ENCODE results near the gene SPINK2. TPM values are rescaled to one million over a fixed set of nuclear protein-coding genes. Genes with fewer than 3 reads are reported as not detected.

The SPINK2 gene
- total RNA-seq, 2 donors from 2014 or later = not detected

DNA sequence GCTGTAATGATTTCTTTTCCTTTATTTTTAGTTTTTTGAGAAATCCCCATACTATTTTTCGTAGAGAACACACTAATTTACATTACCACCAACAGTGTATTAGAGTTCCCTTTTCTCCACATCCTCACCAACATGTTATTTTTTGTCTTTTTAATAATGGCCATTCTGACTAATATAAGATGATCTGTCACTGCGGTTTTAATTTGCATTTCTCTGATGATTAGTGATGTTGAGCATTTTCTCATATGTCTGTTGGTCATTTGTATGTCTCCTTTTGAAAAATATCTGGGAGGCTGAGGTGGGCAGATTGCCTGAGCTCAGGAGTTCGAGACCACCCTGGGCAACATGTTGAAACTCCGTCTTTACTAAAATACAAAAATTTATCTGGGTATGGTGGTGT lies 30.2 kb downstream of the SPINK2 start:
- no peaks in the 10 kb centered on the region for H3K27me3 ChIP-seq
- intact Hi-C loops (cut with DNase I) = no loop called here
- ATAC-seq (no peak), DNase-seq (no peak)
- H3K4me1 ChIP-seq = no peaks in the 10 kb centered on the region
- WGBS, 2 donors = 56 to 79% methylated on average over 4 of the region's 4 CpGs
- H3K4me3 ChIP-seq = no peak overlapping the region
- TF ChIP-seq POLR2A (IDR thresholded peaks at IDR 0.05) = no peak
- TF ChIP-seq, protein P1, sequence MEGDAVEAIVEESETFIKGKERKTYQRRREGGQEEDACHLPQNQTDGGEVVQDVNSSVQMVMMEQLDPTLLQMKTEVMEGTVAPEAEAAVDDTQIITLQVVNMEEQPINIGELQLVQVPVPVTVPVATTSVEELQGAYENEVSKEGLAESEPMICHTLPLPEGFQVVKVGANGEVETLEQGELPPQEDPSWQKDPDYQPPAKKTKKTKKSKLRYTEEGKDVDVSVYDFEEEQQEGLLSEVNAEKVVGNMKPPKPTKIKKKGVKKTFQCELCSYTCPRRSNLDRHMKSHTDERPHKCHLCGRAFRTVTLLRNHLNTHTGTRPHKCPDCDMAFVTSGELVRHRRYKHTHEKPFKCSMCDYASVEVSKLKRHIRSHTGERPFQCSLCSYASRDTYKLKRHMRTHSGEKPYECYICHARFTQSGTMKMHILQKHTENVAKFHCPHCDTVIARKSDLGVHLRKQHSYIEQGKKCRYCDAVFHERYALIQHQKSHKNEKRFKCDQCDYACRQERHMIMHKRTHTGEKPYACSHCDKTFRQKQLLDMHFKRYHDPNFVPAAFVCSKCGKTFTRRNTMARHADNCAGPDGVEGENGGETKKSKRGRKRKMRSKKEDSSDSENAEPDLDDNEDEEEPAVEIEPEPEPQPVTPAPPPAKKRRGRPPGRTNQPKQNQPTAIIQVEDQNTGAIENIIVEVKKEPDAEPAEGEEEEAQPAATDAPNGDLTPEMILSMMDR (IDR thresholded peaks at IDR 0.05) = no peak
- no peak overlapping the region for H3K27ac ChIP-seq
- H3K9me3 ChIP-seq = no peaks in the 10 kb centered on the region
- no peaks in the 10 kb centered on the region for H3K36me3 ChIP-seq (replicated peaks in 1 of 2; ENCODE audit: insufficient read depth in 1 of 2, low read depth in 2 of 2)

DNA sequence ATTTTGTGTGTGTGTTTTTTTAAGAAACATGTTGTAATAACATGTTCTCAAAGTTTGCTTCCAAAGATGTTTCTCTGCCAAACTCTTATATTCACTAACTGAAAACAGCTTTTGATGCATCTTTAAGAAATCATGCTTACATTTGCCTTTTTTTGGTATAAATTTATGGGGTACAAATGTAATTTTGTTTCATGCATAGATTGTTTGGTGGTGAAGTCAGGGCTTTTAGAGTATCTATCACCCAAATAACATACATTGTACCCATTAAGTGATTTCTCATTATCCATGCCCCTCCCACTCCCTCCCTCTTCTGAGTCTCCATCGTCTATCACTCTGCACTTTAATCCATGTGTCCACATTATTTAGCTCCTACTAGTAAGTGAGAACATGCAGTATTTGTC lies 30.8 kb downstream of the SPINK2 start:
- intact Hi-C loops (cut with DNase I) = no loop called here
- TF ChIP-seq POLR2A (IDR thresholded peaks at IDR 0.05) = no peak
- TF ChIP-seq, protein P1 (IDR thresholded peaks at IDR 0.05) = no peak

DNA sequence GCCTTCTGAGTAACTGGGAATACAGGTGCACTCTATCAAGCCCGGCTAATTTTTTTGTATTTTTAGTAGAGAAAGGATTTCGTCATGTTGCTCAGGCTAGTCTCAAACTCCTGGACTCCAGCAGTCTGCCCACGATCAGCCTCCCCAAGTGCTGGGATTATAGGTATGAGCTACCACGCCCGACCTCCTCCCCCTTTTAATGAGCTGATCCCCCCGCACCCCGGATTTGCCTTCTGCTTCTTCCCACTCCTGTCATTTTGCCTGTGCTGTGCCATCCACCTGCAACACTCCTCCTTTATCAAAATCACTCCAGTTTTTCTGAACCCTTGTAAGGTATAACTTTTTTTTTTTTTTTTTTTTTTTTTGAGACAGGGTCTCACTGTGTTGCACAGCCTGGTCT lies 33.4 kb downstream of the SPINK2 start:
- ATAC-seq (no peak), DNase-seq (no peak)
- Histone ChIP-seq H3K9me3 (no peaks in the 10 kb centered on the region), H3K36me3 (replicated peaks in 1 of 2; ENCODE audit: insufficient read depth in 1 of 2, low read depth in 2 of 2) (no peaks in the 10 kb centered on the region), H3K4me3 (no peak overlapping the region), H3K27me3 (no peaks in the 10 kb centered on the region), H3K27ac (no peak overlapping the region), H3K4me1 (no peaks in the 10 kb centered on the region)
- TF ChIP-seq, protein P1 (IDR thresholded peaks at IDR 0.05) = no peak
- intact Hi-C loops (cut with DNase I) = no loop called here
- 74 to 85% methylated on average over 7 of the region's 7 CpGs for WGBS, 2 donors

More for the DNA sequence above, 30.8 kb downstream of the SPINK2 start:
- H3K4me3 ChIP-seq = no peak overlapping the region
- no peaks in the 10 kb centered on the region for H3K36me3 ChIP-seq (replicated peaks in 1 of 2; ENCODE audit: insufficient read depth in 1 of 2, low read depth in 2 of 2)
- 24 to 33% methylated on average over 1 of the region's 1 CpG for WGBS, 2 donors
- H3K27me3 ChIP-seq = no peaks in the 10 kb centered on the region
- ATAC-seq = no peak
- no peak for DNase-seq
- no peaks in the 10 kb centered on the region for H3K4me1 ChIP-seq
- no peak overlapping the region for H3K27ac ChIP-seq
- no peaks in the 10 kb centered on the region for H3K9me3 ChIP-seq

DNA sequence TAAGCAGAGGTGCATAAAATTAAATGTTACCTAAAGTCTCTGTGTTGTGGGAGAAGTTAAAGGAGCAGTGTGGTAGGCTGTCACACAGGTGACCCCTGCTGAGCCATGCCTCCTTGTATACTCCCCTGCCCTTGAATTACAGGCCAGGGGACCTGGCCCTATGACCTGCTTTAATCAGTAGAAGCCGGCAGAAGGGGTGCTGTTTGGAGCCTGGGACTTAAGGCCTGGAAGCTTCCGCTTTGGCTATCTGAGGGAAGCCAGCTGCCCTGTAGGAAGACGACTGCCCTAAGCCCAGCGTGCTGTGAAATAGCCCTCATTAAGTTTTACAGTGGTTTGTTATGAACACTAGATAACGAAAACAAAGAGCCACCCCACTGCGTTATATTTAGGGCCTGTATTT lies 34.1 kb downstream of the SPINK2 start:
- no peak for ATAC-seq
- intact Hi-C loops (cut with DNase I) = no loop called here
- no peak for TF ChIP-seq POLR2A (IDR thresholded peaks at IDR 0.05)
- TF ChIP-seq, protein P1 (IDR thresholded peaks at IDR 0.05) = no peak
- Histone ChIP-seq H3K36me3 (replicated peaks in 1 of 2; ENCODE audit: insufficient read depth in 1 of 2, low read depth in 2 of 2) (no peaks in the 10 kb centered on the region), H3K9me3 (no peaks in the 10 kb centered on the region), H3K27me3 (no peaks in the 10 kb centered on the region), H3K4me3 (no peak overlapping the region), H3K27ac (no peak overlapping the region), H3K4me1 (no peaks in the 10 kb centered on the region)
- WGBS, 2 donors = 34 to 55% methylated on average over 2 to 6 of the region's 6 CpGs
- no peak for DNase-seq

DNA sequence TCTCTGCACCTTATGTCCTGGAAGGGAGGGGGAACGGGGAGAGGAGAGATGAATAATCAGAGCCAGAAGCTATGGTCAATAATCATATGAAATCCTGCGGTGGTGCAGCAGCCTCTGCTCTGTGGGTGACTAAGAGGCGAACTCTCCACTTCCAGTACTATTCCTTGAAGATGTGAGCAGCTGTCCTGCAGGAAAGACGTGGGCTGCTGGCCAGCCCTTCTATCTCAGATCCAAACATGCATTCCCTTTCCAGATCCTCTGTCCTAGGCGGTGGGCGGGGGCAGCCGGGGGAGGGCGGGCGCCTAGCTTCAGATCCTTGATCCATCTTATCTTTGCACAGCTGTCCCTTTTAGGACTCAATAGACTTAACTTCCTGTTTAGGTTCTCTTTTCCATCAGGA lies 34.5 kb downstream of the SPINK2 start:
- H3K4me1 ChIP-seq = no peaks in the 10 kb centered on the region
- H3K4me3 ChIP-seq = no peak overlapping the region
- TF ChIP-seq POLR2A (IDR thresholded peaks at IDR 0.05) = no peak
- TF ChIP-seq, protein P1 (IDR thresholded peaks at IDR 0.05) = no peak
- intact Hi-C loops (cut with DNase I) = no loop called here
- no peak overlapping the region for H3K27ac ChIP-seq
- no peaks in the 10 kb centered on the region for H3K9me3 ChIP-seq
- H3K36me3 ChIP-seq (replicated peaks in 1 of 2; ENCODE audit: insufficient read depth in 1 of 2, low read depth in 2 of 2) = no peaks in the 10 kb centered on the region
- ATAC-seq (peak; percentile 62), DNase-seq (peak; percentile 16 to 47 (median 32))
- WGBS, 2 donors = 20 to 39% methylated on average over 9 of the region's 9 CpGs
- no peaks in the 10 kb centered on the region for H3K27me3 ChIP-seq

Measured in body of pancreas (tissue), 4 donors.